ENCODE measurements around the gene FERMT2. TPM values are rescaled to one million over a fixed set of nuclear protein-coding genes. Genes with fewer than 3 reads are reported as not detected.

FERMT2 gene
- total RNA-seq, 4 donors from 2014 or later: 364 to 398 (median 388) TPM

DNA sequence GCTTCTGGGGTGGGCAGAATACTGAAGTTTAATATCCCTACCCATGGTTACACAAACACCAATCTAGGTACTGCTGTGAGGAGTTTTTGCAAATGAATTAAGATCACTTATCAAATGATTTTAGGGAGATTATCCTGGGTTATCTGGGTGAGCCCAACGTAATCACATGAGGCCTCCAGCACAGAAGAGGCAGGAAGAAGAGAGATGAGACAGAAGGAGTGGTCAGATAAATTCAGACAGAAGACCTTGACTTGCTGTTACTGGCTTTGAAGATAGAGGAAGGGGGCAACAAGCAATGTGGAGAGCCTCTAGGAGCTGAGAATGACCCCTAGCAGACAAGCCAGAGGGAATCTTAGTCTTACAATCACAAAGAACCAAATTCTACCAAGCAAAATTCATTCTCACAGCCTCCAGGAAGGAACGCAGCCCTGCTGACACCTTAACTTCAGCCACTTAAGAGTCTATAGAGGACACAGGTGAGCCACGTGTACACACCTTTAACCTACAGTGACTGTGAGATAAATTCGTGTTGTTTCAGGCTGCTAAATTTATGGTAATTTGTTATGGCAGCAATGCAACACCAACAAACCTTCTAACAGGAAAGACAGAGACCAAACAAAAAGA, 49.4 kb downstream of the FERMT2 start:
- H3K27me3 ChIP-seq: no peaks in the 10 kb centered on the region
- H3K36me3 ChIP-seq: peaks cover 0 to 15% of the 10 kb centered on the region in 2 donors
- WGBS, 2 donors (ENCODE audit: low coverage in 1 of 2): 60 to 70% methylated on average over 4 of the region's 4 CpGs
- H3K4me1 ChIP-seq: peaks cover 4 to 95% (median 14%) of the 10 kb centered on the region in 3 donors
- no peak overlapping the region for H3K4me3 ChIP-seq
- TF ChIP-seq POLR2A (IDR thresholded peaks at IDR 0.05) (no peak), EP300 (IDR thresholded peaks at IDR 0.05) (no peak), POLR2AphosphoS5 (IDR thresholded peaks at IDR 0.05) (no peak)
- TF ChIP-seq, protein P1, sequence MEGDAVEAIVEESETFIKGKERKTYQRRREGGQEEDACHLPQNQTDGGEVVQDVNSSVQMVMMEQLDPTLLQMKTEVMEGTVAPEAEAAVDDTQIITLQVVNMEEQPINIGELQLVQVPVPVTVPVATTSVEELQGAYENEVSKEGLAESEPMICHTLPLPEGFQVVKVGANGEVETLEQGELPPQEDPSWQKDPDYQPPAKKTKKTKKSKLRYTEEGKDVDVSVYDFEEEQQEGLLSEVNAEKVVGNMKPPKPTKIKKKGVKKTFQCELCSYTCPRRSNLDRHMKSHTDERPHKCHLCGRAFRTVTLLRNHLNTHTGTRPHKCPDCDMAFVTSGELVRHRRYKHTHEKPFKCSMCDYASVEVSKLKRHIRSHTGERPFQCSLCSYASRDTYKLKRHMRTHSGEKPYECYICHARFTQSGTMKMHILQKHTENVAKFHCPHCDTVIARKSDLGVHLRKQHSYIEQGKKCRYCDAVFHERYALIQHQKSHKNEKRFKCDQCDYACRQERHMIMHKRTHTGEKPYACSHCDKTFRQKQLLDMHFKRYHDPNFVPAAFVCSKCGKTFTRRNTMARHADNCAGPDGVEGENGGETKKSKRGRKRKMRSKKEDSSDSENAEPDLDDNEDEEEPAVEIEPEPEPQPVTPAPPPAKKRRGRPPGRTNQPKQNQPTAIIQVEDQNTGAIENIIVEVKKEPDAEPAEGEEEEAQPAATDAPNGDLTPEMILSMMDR (IDR thresholded peaks at IDR 0.05): no peak
- no peaks in the 10 kb centered on the region for H3K9me3 ChIP-seq
- peak overlapping the region in 3 of 4 donors; percentile 5 to 44 (median 26) for H3K27ac ChIP-seq
- no peak for ATAC-seq

DNA sequence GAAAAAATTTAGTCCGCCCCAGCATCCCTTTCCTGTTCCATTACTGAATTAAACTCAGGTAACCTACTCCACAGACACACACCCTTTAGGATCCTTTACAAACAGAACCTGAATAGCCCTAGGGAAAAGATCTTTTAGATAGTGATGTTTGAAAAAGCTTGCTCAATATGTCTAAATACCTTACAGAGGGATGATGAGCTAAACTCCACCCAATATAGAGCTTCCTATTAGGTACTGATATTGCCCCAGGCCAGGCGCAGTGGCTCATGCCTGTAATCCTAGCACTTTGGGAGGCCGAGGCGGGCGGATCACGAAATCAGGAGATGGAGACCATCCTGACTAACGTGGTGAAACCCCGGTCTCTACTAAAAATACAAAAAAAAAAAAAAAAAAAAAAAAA, 50.1 kb downstream of the FERMT2 start:
- H3K4me3 ChIP-seq: no peak overlapping the region
- no peaks in the 10 kb centered on the region for H3K9me3 ChIP-seq
- TF ChIP-seq EP300 (IDR thresholded peaks at IDR 0.05): no peak
- no peak for TF ChIP-seq POLR2A (IDR thresholded peaks at IDR 0.05)
- TF ChIP-seq, protein P1 (IDR thresholded peaks at IDR 0.05): no peak
- TF ChIP-seq POLR2AphosphoS5 (IDR thresholded peaks at IDR 0.05): no peak
- H3K36me3 ChIP-seq: peaks cover 0 to 15% of the 10 kb centered on the region in 2 donors
- WGBS, 2 donors (ENCODE audit: low coverage in 1 of 2): 70% methylated on average over 4 of the region's 8 CpGs; no CpG with 5 or more reads in 1 of the 2 donors
- no peaks in the 10 kb centered on the region for H3K27me3 ChIP-seq
- no peak for ATAC-seq
- H3K4me1 ChIP-seq: peaks cover 0 to 95% (median 8%) of the 10 kb centered on the region in 3 donors
- peak overlapping the region in 1 of 4 donors; percentile 12 for H3K27ac ChIP-seq

DNA sequence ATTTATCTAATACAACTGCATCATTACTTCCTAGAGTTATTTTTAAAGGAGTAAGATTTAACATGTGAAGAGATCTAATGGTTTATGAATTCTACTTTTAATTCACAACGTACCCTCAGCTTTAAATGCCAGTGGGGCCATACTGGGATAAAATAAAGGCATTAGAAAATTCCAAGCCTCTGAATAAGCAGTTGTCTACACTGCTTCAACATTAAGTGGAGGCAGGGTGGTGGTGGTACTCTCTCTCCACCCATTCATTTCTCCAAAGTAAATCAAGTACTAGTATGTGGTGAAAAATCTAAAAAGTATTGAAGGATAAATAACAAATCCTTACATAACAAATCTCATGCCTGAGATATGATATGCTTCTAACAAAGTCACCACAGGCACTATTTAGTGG, 52.4 kb downstream of the FERMT2 start:
- no peak for ATAC-seq
- Histone ChIP-seq H3K27me3 (no peaks in the 10 kb centered on the region), H3K9me3 (no peaks in the 10 kb centered on the region), H3K36me3 (peaks cover 0 to 15% of the 10 kb centered on the region in 2 donors), H3K4me1 (peaks cover 0 to 95% (median 3%) of the 10 kb centered on the region in 3 donors), H3K4me3 (no peak overlapping the region), H3K27ac (peak overlapping the region in 2 of 4 donors; percentile 14 to 29)
- TF ChIP-seq POLR2A (IDR thresholded peaks at IDR 0.05) (no peak), EP300 (IDR thresholded peaks at IDR 0.05) (no peak), POLR2AphosphoS5 (IDR thresholded peaks at IDR 0.05) (no peak)
- TF ChIP-seq, protein P1 (IDR thresholded peaks at IDR 0.05): no peak
- 25 to 31% methylated on average over 1 of the region's 1 CpG for WGBS, 2 donors (ENCODE audit: low coverage in 1 of 2)

DNA sequence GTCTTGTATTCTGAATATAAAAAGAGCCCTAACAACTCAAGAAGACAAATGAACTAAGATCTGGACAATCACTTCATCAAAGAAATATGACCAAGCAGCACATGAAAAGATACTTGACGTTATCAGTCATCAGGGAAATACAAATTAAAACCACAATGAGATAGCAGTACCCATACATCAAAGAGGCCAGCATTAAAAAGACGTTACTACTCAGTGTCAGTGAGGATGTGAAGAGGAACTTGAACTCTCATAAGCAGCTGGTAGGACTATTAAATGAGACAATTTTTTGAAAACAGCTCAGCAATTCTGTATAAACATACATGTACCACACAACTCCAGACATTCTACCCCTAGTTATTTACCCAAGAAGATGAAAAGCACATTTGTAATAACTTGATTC, 55.9 kb downstream of the FERMT2 start:
- WGBS, 2 donors (ENCODE audit: low coverage in 1 of 2): 0 to 22% methylated on average over 1 to 2 of the region's 2 CpGs
- Histone ChIP-seq H3K4me1 (peaks cover 0 to 81% (median 0%) of the 10 kb centered on the region in 3 donors), H3K4me3 (no peak overlapping the region), H3K27me3 (no peaks in the 10 kb centered on the region), H3K27ac (peak overlapping the region in 1 of 4 donors; percentile 7), H3K36me3 (peaks cover 0 to 36% of the 10 kb centered on the region in 2 donors), H3K9me3 (no peaks in the 10 kb centered on the region)
- ATAC-seq: no peak
- TF ChIP-seq POLR2AphosphoS5 (IDR thresholded peaks at IDR 0.05) (no peak), POLR2A (IDR thresholded peaks at IDR 0.05) (no peak), EP300 (IDR thresholded peaks at IDR 0.05) (no peak)
- TF ChIP-seq, protein P1 (IDR thresholded peaks at IDR 0.05): no peak

- ATAC-seq: no peak
- Histone ChIP-seq H3K4me3 (no peak overlapping the region), H3K4me1 (peaks cover 0 to 54% (median 0%) of the 10 kb centered on the region in 3 donors), H3K27ac (no peak overlapping the region), H3K27me3 (no peaks in the 10 kb centered on the region), H3K9me3 (no peaks in the 10 kb centered on the region), H3K36me3 (peaks cover 0 to 50% of the 10 kb centered on the region in 2 donors)
- TF ChIP-seq POLR2AphosphoS5 (IDR thresholded peaks at IDR 0.05) (no peak), EP300 (IDR thresholded peaks at IDR 0.05) (no peak), POLR2A (IDR thresholded peaks at IDR 0.05) (no peak)
- TF ChIP-seq, protein P1 (IDR thresholded peaks at IDR 0.05): no peak
- 82 to 89% methylated on average over 2 to 3 of the region's 3 CpGs for WGBS, 2 donors (ENCODE audit: low coverage in 1 of 2)
Measured at GRCh38 chr14:52891800-52892199, 59.0 kb downstream of the FERMT2 start.
